Calu3 (cell line): ENCODE results near the gene COL24A1. TPM values are rescaled to one million over a fixed set of nuclear protein-coding genes. Genes with fewer than 3 reads are reported as not detected.

Experiments used
- BruUV-seq: library from RNA; stranded (reverse); fragments of 400-500 nt; replicated peaks from 2 replicates; lab custom pipeline; 2021; lab: Mats Ljungman, UMichigan
- CTCF ChIA-PET: fragments of 300-600 bp; sonication (Branson Sonifier 250); formaldehyde crosslinking; loops from one replicate; lab custom pipeline; 2022; ENCODE audit warnings: antibody characterized with exemption; lab: Charles Lee
- DNase-seq: peaks from one replicate; pipeline ENCODE4 v3.0.0; 2022
- H3K27ac Mint-ChIP-seq: one replicate; pipeline ENCODE4 v1.8.0; 2022; ENCODE audit warnings: mixed read lengths; ENCODE audit not compliant: unreplicated experiment
- H3K27me3 Mint-ChIP-seq: one replicate; pipeline ENCODE4 v1.8.0; 2022; ENCODE audit warnings: mixed read lengths; ENCODE audit not compliant: unreplicated experiment
- H3K36me3 Mint-ChIP-seq: one replicate; pipeline ENCODE4 v1.8.0; 2022; ENCODE audit warnings: mild to moderate bottlenecking, moderate library complexity, mixed read lengths; ENCODE audit not compliant: insufficient read depth, unreplicated experiment
- H3K4me1 Mint-ChIP-seq: one replicate; pipeline ENCODE4 v1.8.0; 2022; ENCODE audit warnings: mild to moderate bottlenecking, low read depth, mixed read lengths; ENCODE audit not compliant: unreplicated experiment
- H3K4me3 Mint-ChIP-seq: one replicate; pipeline ENCODE4 v1.8.0; 2022; ENCODE audit warnings: mild to moderate bottlenecking, low read depth, moderate library complexity, mixed read lengths; ENCODE audit not compliant: unreplicated experiment
- H3K9me3 Mint-ChIP-seq: one replicate; pipeline ENCODE4 v1.8.0; 2022; ENCODE audit warnings: low read depth, mixed read lengths; ENCODE audit not compliant: unreplicated experiment
- CTCF ChIP-seq: fragments of 200-600 bp; IDR thresholded peaks from one replicate; pipeline ENCODE4 v1.8.0; 2022; ENCODE audit warnings: antibody characterized with exemption; ENCODE audit not compliant: unreplicated experiment
- intact Hi-C: fragments of 100-400 bp; cut with micrococcal nuclease; formaldehyde crosslinking; loops from one replicate; pipeline ENCODE4 v1.10.0; 2022; ENCODE audit not compliant: unreplicated experiment
- total RNA-seq: library from RNA; stranded (reverse); gene quantifications from 2 replicates; pipeline ENCODE4 v1.2.3, GENCODE V29; 2022

COL24A1 gene
- total RNA-seq, 1 experiment from 2014 or later, result not detected

GRCh38 chr1:86138746-86139145 lies 17.8 kb downstream of the COL24A1 start:
- CTCF ChIA-PET, result no interaction called here
- H3K4me3 Mint-ChIP-seq, result no peak overlapping the region
- H3K9me3 Mint-ChIP-seq, result no peaks in the 10 kb centered on the region
- H3K4me1 Mint-ChIP-seq, result no peaks in the 10 kb centered on the region
- intact Hi-C loops, result no loop called here
- BruUV-seq, result no TSS peak
- no peak for DNase-seq
- TF ChIP-seq CTCF, result no peak
- H3K27ac Mint-ChIP-seq, result no peak overlapping the region
- H3K36me3 Mint-ChIP-seq, result no peaks in the 10 kb centered on the region
- peaks cover 25% of the 10 kb centered on the region for H3K27me3 Mint-ChIP-seq

- no peak overlapping the region for H3K27ac Mint-ChIP-seq
Observed at GRCh38 chr1:86137436-86137835, 19.1 kb downstream of the COL24A1 start.

GRCh38 chr1:86119214-86119764 lies 37.3 kb downstream of the COL24A1 start:
- BruUV-seq, result no TSS peak
- no peak for DNase-seq
- H3K27me3 Mint-ChIP-seq, result peaks cover 15% of the 10 kb centered on the region
- no peaks in the 10 kb centered on the region for H3K36me3 Mint-ChIP-seq
- intact Hi-C loops, result no loop called here
- no peaks in the 10 kb centered on the region for H3K4me1 Mint-ChIP-seq
- CTCF ChIA-PET, result no interaction called here
- H3K9me3 Mint-ChIP-seq, result no peaks in the 10 kb centered on the region
- TF ChIP-seq CTCF, result no peak
- H3K4me3 Mint-ChIP-seq, result no peak overlapping the region
- no peak overlapping the region for H3K27ac Mint-ChIP-seq

More at GRCh38 chr1:86137436-86137835, 19.1 kb downstream of the COL24A1 start:
- Mint-ChIP-seq H3K4me1 (no peaks in the 10 kb centered on the region), H3K4me3 (no peak overlapping the region), H3K9me3 (no peaks in the 10 kb centered on the region), H3K27me3 (peaks cover 25% of the 10 kb centered on the region), H3K36me3 (no peaks in the 10 kb centered on the region)
- intact Hi-C loops, result no loop called here
- CTCF ChIA-PET, result no interaction called here
- BruUV-seq, result no TSS peak
- no peak for TF ChIP-seq CTCF
- DNase-seq, result no peak

- BruUV-seq, result no TSS peak
- intact Hi-C loops, result no loop called here
- CTCF ChIA-PET, result no interaction called here
- H3K4me1 Mint-ChIP-seq, result no peaks in the 10 kb centered on the region
- no peaks in the 10 kb centered on the region for H3K36me3 Mint-ChIP-seq
- no peaks in the 10 kb centered on the region for H3K27me3 Mint-ChIP-seq
- no peak overlapping the region for H3K27ac Mint-ChIP-seq
- TF ChIP-seq CTCF, result no peak
- H3K9me3 Mint-ChIP-seq, result no peaks in the 10 kb centered on the region
- H3K4me3 Mint-ChIP-seq, result no peak overlapping the region
- no peak for DNase-seq
Observed at GRCh38 chr1:86114816-86115400, 41.7 kb downstream of the COL24A1 start.
